ENCODE results near the gene NR3C1. TPM values are rescaled to one million over a fixed set of nuclear protein-coding genes. Genes with fewer than 3 reads are reported as not detected.

Gene NR3C1
- total and polyA plus RNA-seq, 2 of the 4 experiments (the other 2 are of a cell fraction), result 13.7 to 77.4 TPM

- no peak for TF ChIP-seq ELK1 (IDR thresholded peaks at IDR 0.05; ENCODE audit: borderline replicate concordance, low read depth, low read length)
Observed at GRCh38 chr5:143404416-143405062, 1.1 kb upstream of the NR3C1 start (continued).

- intact Hi-C loops (cut with micrococcal nuclease) (loop anchor here (1.0 to 5.0 kb wide), 13 partner anchors 91 to 780 kb away; no protein-coding TSS in a partner anchor), in situ Hi-C loops (cut with MboI; ENCODE audit: low sequenced_read_pairs) (loop anchor here (10.0 kb wide), 3 partner anchors 388 to 478 kb away; no protein-coding TSS in a partner anchor), dilution Hi-C loops (cut with HindIII; ENCODE audit: low sequenced_read_pairs, unreplicated experiment) (no loop called here)
- no TSS peak for BruUV-seq (replicated peaks)
- Histone ChIP-seq H4K91ac (ENCODE audit: insufficient read depth, low read depth, low read length) (peak overlapping the region; percentile 88; the same call in 1 of the 2 replicates), H2AFZ (replicated peaks; ENCODE audit: low read length, poor library complexity) (peak overlapping the region; percentile 94), H2BK20ac (ENCODE audit: low read depth, low read length) (no peak overlapping the region), H3K4me1 (ENCODE audit: control insufficient read depth, insufficient read depth, low read length) (peaks cover 7% of the 10 kb centered on the region), H4K5ac (ENCODE audit: low read depth, low read length) (peak overlapping the region; percentile 66), H4K20me1 (ENCODE audit: insufficient read depth, low read length) (peaks cover 34% of the 10 kb centered on the region; the same call in 1 of the 2 replicates), H3K56ac (ENCODE audit: extremely low read depth, insufficient read depth, low read length) (peak overlapping the region; percentile 84), H3K27me3 (ENCODE audit: control insufficient read depth, insufficient read depth, low read length) (no peaks in the 10 kb centered on the region), H3K79me1 (ENCODE audit: low read depth in 1 of 2, low read length in 2 of 2) (peaks cover 0 to 25% of the 10 kb centered on the region in 2 experiments; a peak in 2 of 4 replicates), H3K14ac (replicated peaks; ENCODE audit: low read depth, low read length) (peak overlapping the region; percentile 75), H3K4me3 (ENCODE audit: insufficient read depth, low read depth, low read length) (peak overlapping the region; percentile 97), H3K9me1 (ENCODE audit: insufficient read depth, low read length) (no peaks in the 10 kb centered on the region), H2BK5ac (ENCODE audit: low read depth, low read length, poor library complexity, severe bottlenecking) (peak overlapping the region; percentile 97), H3K4ac (ENCODE audit: low read depth, low read length) (peak overlapping the region; percentile 89; the same call in 1 of the 2 replicates), H3K23ac (ENCODE audit: low read depth, low read length) (peak overlapping the region; percentile 85), H4K8ac (ENCODE audit: low read depth in 2 of 2, low read length in 2 of 2) (peak overlapping the region; percentile 65 to 69; a peak in 3 of 4 replicates), H2BK120ac (ENCODE audit: low read depth, low read length) (peak overlapping the region; percentile 91), H3K36me3 (ENCODE audit: control insufficient read depth, insufficient read depth, low read length) (peaks cover 9% of the 10 kb centered on the region), H2AK5ac (ENCODE audit: low read depth, low read length) (peak overlapping the region; percentile 75), H3K27ac (ENCODE audit: insufficient read depth, low read length) (peak overlapping the region; percentile 100), H2AK9ac (replicated peaks; ENCODE audit: low read depth, low read length, poor library complexity) (peak overlapping the region; percentile 90), H3K9ac (ENCODE audit: low read depth, low read length) (peak overlapping the region; percentile 90), H2BK15ac (ENCODE audit: low read depth, low read length) (no peak overlapping the region; the same call in 2 of the 3 replicates), H3K9me3 (ENCODE audit: control insufficient read depth, insufficient read depth, low read length) (no peaks in the 10 kb centered on the region), H3K18ac (ENCODE audit: low read depth, low read length) (peak overlapping the region; percentile 84; the same call in 1 of the 2 replicates), H3K4me2 (ENCODE audit: low read depth, low read length) (no peak overlapping the region)
- ATAC-seq (ENCODE audit: low read depth), result no peak
- CTCF ChIA-PET, result interaction anchor here (0.6 to 2.1 kb wide), 4 partner anchors 116 to 421 kb away, joined by 3 to 8 read pairs (median 4); no protein-coding TSS in a partner anchor
- POLR2A ChIA-PET (ENCODE audit: unreplicated experiment), result interaction anchor here (0.5 to 0.7 kb wide), 2 partner anchors 13 to 151 kb away, joined by 3 read pairs; no protein-coding TSS in a partner anchor
- DNase-seq, result no peak
- TF ChIP-seq MAZ (IDR thresholded peaks at IDR 0.05; ENCODE audit: borderline replicate concordance, low read depth, low read length) (no peak), RCOR1 (IDR thresholded peaks at IDR 0.05; ENCODE audit: insufficient replicate concordance, low read length) (no peak), CHD1 (IDR thresholded peaks at IDR 0.05; ENCODE audit: low read depth, low read length) (0 out of 2 replicates have a peak, but pooled peaks have one; percentile 2), SMC3 (IDR thresholded peaks at IDR 0.05; ENCODE audit: low read depth, low read length) (no peak), MXI1 (IDR thresholded peaks at IDR 0.05; ENCODE audit: borderline replicate concordance, low read depth, low read length) (no peak), CEBPB (IDR thresholded peaks at IDR 0.05; ENCODE audit: low read depth, low read length) (no peak), FOS (IDR thresholded peaks at IDR 0.05; ENCODE audit: low read depth, low read length) (no peak)
- 1% methylated on average over 12 of the region's 27 CpGs; no CpG with 5 or more reads in 1 of the 2 experiments for WGBS, 2 experiments (ENCODE audit: extremely low coverage in 2 of 2, insufficient read length in 1 of 2)
Observed at GRCh38 chr5:143403334-143403592, 223 bp downstream of the NR3C1 start.
